ENCODE results near the gene CYB5R3.
A peak's percentile ranks its signal among the peaks of the same experiment; 100 is the strongest.
"Not testable (repeated sequence)": the region's sequence is repeated elsewhere in the genome, so short reads cannot be mapped to it uniquely, and the experiment has no call there.

Gene CYB5R3

DNA sequence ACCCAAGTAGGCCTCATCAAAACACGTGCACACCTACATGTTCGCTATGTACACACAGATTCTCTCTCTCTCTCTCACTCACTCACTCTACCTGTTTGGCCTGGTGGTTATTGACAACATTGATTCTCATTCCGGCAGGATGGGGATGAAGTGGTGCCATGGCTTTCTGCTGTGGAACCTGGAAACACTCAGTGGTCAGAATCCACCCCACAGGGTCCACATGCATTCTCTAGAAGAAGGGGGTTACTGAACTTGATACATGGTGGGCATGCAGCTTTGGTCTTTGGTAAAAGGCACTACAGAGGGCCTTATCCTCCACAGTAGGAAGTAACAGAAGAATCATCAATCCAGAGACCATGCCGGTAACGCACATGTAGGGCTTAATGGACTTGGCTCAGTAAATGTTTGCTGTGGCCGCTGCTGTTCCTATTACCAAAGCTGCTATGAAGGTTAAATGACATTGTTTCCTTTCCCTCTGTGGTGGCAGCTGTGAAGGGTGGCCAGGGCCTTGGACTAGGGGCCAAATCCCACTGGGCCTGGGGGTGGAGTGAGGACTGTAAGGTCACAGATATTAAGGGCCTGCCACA lies 47.2 kb downstream of the CYB5R3 start:
- DNase-seq (ENCODE audit: low read depth in 2 of 2): no peak

DNA sequence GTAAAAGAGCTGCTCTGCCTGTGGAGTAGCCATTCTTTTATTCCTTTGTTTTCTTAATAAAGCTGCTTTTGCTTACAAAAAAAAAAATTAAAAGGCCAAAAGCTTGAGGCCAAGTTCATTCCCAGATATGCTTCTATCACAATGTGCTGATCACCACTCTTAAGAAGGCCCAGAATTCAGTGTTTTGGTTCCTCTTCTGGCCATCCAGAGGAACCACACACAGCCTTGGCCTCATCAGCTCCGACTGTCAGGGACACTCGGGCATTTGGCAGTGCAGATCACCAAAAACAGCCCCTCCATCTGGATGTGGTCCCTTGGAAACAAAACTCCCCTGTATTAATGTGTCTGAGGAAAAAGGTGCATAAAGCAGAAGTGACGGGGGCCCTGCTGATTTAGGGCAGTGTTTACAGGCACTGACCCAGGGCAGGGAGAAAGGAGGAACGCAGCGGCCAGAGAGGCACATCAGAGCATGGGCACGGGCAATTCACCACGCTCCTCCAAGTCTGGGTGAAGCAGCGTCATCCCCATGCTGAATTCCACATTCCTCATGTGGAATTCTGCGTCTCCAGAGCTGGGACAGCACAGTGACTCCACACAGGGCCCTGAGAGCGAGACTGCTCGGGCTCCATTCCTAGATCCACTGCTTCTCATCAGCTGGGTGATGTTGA lies 52.2 kb downstream of the CYB5R3 start:
- no peak for DNase-seq (ENCODE audit: low read depth in 2 of 2)

- no peak for DNase-seq (ENCODE audit: low read depth in 2 of 2)
Measured at GRCh38 chr22:42596336-42596735, 52.9 kb downstream of the CYB5R3 start.

GRCh38 chr22:42595434-42595833 lies 53.8 kb downstream of the CYB5R3 start:
- no peak for DNase-seq (ENCODE audit: low read depth in 2 of 2)

- DNase-seq (ENCODE audit: low read depth in 2 of 2): no peak
Measured at GRCh38 chr22:42591987-42592386, 57.2 kb downstream of the CYB5R3 start.

- no peak for DNase-seq (ENCODE audit: low read depth in 2 of 2)
Measured at GRCh38 chr22:42587588-42588175, 61.5 kb downstream of the CYB5R3 start.

DNA sequence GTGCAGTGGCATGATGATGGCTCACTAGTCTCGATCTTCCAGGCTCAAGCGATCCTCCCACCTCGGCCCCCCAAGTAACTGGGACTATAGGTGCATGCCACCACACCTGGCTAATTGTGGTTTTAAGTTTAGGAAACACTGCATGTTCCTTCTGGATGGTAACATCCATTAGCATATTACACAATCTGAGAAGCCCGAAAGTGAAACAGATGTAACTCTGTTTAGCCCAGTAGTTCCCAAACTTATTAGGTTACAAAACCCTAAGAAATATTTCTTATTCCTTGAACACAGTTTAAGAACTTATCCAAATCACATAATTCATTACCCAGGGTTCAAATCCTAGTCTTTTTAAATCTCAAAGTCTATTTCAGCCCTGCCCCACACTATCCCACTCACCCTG lies 62.8 kb downstream of the CYB5R3 start:
- no peak for DNase-seq (ENCODE audit: low read depth in 2 of 2)

- DNase-seq (ENCODE audit: low read depth in 2 of 2): no peak
Measured at GRCh38 chr22:42585096-42585495, 64.1 kb downstream of the CYB5R3 start.

GRCh38 chr22:42584364-42584940 lies 64.7 kb downstream of the CYB5R3 start:
- DNase-seq (ENCODE audit: low read depth in 2 of 2): no peak

GRCh38 chr22:42582987-42583386 lies 66.2 kb downstream of the CYB5R3 start:
- DNase-seq (ENCODE audit: low read depth in 2 of 2): no peak

- DNase-seq (ENCODE audit: low read depth in 2 of 2): peak; percentile 58 to 71
Measured at GRCh38 chr22:42581762-42582716, 67.2 kb downstream of the CYB5R3 start.

- DNase-seq (ENCODE audit: low read depth in 2 of 2): not testable (repeated sequence)
Measured at GRCh38 chr22:42581194-42581761, 67.9 kb downstream of the CYB5R3 start.

GRCh38 chr22:42580040-42580439 lies 69.2 kb downstream of the CYB5R3 start:
- DNase-seq (ENCODE audit: low read depth in 2 of 2): not testable (repeated sequence)

DNA sequence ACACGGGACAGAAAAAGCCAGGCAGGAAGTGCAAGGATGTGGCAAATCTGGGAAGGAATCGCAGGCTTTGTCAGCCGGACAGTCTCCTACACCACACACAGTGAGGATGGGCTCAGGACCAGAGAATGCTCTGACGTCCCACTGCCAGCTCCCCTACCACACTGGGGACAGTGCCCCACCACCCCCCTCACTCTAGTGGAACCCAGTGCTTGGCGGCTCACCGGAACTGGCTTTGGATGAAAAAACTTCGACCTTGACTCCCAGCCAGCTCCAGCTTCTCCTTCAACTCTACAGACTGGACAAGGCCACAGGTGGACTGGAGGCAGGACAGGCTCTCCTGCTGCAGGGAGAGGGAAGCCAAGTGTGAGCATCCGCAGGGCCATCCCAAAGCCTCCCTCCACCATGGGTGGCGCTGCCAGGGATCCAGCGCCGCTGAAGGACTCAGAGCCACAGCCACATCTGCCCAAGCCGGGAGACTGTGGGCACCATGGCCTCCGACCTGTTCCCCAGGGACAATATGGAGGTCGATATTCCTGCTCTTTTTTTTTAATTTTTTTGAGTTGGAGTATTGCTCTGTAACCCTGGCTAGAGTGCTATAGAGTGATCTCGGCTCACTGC lies 71.5 kb downstream of the CYB5R3 start:
- no peak for DNase-seq (ENCODE audit: low read depth in 2 of 2)

DNA sequence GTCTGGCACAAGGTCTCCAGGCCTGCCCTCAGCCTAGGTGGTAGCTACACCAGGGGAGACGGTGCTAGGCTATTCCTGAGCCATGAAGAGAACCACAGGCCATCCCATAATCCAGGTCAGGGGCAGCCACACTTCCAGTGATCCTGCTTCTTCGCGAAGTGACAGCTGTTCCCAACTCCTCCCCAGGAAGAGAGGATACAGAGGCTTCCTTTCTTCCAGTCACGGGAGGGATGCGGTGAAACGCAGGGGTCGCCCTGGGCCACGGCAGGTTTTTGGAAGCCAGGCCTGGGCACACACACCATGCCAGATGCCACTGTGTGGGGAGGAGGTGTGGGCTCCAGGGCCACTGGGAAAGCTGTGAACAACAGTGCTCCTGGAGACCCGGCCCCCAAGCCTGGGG lies 72.1 kb downstream of the CYB5R3 start:
- not testable (repeated sequence) for DNase-seq (ENCODE audit: low read depth in 2 of 2)

GRCh38 chr22:42575996-42576574 lies 73.1 kb downstream of the CYB5R3 start:
- not testable (repeated sequence) for DNase-seq (ENCODE audit: low read depth in 2 of 2)

DNA sequence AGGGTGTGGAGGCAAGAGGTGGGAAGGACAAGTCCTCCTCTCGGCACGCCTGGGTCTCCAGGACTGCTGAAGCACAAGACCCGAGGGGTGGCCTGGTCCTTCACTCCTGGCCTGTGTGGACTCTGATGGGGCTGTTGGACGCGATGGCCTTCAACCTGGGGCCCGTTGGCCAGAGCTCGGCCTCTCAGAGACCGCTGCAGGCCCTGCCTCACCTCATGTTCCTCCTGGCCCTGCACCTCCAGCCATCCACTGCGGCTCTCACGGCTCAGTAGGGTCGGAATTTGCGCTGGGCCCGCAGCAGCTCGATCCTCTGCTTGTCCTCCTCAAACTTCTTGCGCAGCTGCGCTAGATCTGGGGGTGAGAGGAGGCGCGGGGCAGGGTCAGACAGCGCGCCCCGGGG lies 74.7 kb downstream of the CYB5R3 start:
- DNase-seq (ENCODE audit: low read depth in 2 of 2): not testable (repeated sequence)

DNA sequence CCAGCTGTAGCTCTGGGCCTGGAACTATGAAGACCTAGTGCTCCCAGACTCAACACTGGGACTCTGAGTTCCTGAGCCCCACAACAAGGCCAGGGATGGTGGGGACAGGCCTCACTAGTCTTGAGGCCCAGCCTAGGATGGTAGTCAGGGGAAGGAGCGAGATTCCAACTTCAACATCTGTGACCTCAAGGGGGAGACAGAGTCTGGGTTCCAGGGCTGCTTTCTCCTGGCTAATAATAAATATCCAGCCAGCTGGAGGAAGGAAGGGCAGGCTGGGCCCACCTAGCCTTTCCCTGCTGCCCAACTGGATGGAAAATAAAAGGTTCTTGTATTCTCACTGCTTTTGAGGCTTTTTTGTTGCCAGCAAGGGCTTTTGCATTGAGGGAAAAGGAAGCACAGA lies 75.1 kb downstream of the CYB5R3 start:
- DNase-seq (ENCODE audit: low read depth in 2 of 2): not testable (repeated sequence)

DNA sequence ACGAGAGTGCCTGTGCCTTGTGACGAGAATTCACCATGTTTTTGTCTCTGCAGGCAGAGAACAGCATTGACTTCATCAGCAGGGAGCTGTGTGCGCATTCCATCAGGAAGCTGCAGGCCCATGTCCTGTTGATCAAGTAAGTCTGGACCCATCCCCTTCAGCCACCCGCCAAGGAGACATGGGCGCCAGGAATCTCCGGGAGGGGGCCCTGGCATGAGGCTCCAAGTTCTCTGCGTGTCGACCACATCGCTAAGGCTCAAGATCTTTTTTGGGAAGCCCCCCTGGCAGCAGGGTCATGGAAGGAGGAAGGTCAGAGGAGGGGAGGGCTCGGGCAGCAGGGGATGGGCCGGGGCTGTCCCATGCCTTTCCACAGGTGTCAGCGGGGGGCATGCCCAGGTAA lies 78.1 kb downstream of the CYB5R3 start:
- not testable (repeated sequence) for DNase-seq (ENCODE audit: low read depth in 2 of 2)

GRCh38 chr22:42570580-42570979 lies 78.6 kb downstream of the CYB5R3 start:
- DNase-seq (ENCODE audit: low read depth in 2 of 2): not testable (repeated sequence)

DNA sequence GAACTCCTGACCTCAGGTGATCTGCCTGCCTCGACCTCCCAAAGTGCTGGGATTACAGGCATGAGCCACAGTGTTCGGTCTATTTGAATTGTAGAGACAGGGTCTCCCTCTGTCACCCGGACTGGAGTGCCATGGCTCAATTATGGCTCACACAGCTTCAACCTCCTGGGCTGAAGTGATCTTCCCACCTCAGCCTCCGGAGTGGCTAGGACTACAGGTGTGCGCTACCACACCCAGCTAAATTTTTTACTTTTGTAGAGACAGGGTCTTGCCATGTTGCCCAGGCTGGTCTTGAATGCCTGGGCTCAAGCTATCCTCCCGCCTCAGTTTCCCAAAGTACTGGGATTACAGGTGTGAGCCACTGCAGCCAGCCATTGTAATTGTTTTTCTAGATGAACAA lies 81.2 kb downstream of the CYB5R3 start:
- DNase-seq (ENCODE audit: low read depth in 2 of 2): not testable (repeated sequence)
